Islet of Langerhans (tissue), 1 donor: ENCODE data around the gene IER3IP1.
"Not testable (repeated sequence)": the region's sequence is repeated elsewhere in the genome, so short reads cannot be mapped to it uniquely, and the experiment has no call there.

Experiments used
- FAIRE-seq: peaks from one replicate; lab custom pipeline; 2011; peaks lifted over from hg19 to GRCh38; lab: Jason Lieb, UNC

The IER3IP1 gene

GRCh38 chr18:47158404-47158803, 17.8 kb downstream of the IER3IP1 start:
- not testable (repeated sequence) for FAIRE-seq

GRCh38 chr18:47151439-47151838, 24.7 kb downstream of the IER3IP1 start:
- FAIRE-seq: no peak

GRCh38 chr18:47150824-47151366, 25.3 kb downstream of the IER3IP1 start:
- FAIRE-seq: no peak

- no peak for FAIRE-seq
Observed at GRCh38 chr18:47150029-47150823, 25.9 kb downstream of the IER3IP1 start, which contains the start of gene HDHD2. Gene HDHD2 (minus strand): TSS chr18:47150500. CDS start chr18:47136439, 14,061 bp downstream.

- no peak for FAIRE-seq
Observed at GRCh38 chr18:47149457-47150028, 26.6 kb downstream of the IER3IP1 start.

GRCh38 chr18:47146206-47146605, 30.0 kb downstream of the IER3IP1 start:
- no peak for FAIRE-seq

GRCh38 chr18:47143899-47144485, 32.2 kb downstream of the IER3IP1 start:
- FAIRE-seq: no peak

GRCh38 chr18:47143153-47143552, 33.0 kb downstream of the IER3IP1 start:
- FAIRE-seq: no peak

- no peak for FAIRE-seq
Observed at GRCh38 chr18:47141289-47141688, 34.9 kb downstream of the IER3IP1 start.

- FAIRE-seq: no peak
Observed at GRCh38 chr18:47121146-47121545, 55.0 kb downstream of the IER3IP1 start.

- no peak for FAIRE-seq
Observed at GRCh38 chr18:47120428-47120827, 55.7 kb downstream of the IER3IP1 start.

GRCh38 chr18:47118981-47119380, 57.2 kb downstream of the IER3IP1 start:
- no peak for FAIRE-seq

- no peak for FAIRE-seq
Observed at GRCh38 chr18:47115205-47115604, 61.0 kb downstream of the IER3IP1 start.

GRCh38 chr18:47113796-47114540, 62.2 kb downstream of the IER3IP1 start:
- FAIRE-seq: no peak

- FAIRE-seq: no peak
Observed at GRCh38 chr18:47110492-47111274, 65.5 kb downstream of the IER3IP1 start.

GRCh38 chr18:47109720-47110119, 66.4 kb downstream of the IER3IP1 start:
- no peak for FAIRE-seq

GRCh38 chr18:47108998-47109405, 67.2 kb downstream of the IER3IP1 start:
- no peak for FAIRE-seq

- no peak for FAIRE-seq
Observed at GRCh38 chr18:47108373-47108772, 67.8 kb downstream of the IER3IP1 start.
